GM18507 (cell line): Measurements from ENCODE around the gene CD4.

Source experiments
- DNase-seq: peaks from one replicate; pipeline ENCODE4 v3.0.0; 2011; ENCODE audit warnings: low read depth; ENCODE audit not compliant: insufficient read length; ENCODE audit errors: extremely low spot score
- FAIRE-seq: peaks from 2 replicates; lab custom pipeline; 2011; peaks lifted over from hg19 to GRCh38; lab: Jason Lieb, UNC

CD4 gene

DNA sequence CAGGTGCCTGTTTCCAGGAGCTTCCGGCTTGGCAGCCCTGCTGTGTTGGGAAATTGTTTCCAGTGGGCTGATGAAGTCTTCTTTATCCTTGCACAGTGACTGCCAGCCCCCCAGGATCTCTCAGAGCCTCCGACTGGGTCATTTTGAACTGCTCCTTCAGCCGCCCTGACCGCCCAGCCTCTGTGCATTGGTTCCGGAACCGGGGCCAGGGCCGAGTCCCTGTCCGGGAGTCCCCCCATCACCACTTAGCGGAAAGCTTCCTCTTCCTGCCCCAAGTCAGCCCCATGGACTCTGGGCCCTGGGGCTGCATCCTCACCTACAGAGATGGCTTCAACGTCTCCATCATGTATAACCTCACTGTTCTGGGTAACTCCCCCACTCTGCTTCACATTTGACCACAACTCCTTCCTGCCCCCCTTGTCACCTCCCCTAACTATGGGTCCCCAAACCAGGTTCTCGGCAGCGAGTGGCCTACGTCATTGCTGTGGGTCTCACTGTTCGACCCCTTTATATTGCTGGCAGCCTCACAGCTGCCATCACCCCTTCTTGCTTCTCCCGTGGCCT is 14.7 kb upstream of the CD4 start:
- DNase-seq (no peak), FAIRE-seq (peak; percentile 21)

DNA sequence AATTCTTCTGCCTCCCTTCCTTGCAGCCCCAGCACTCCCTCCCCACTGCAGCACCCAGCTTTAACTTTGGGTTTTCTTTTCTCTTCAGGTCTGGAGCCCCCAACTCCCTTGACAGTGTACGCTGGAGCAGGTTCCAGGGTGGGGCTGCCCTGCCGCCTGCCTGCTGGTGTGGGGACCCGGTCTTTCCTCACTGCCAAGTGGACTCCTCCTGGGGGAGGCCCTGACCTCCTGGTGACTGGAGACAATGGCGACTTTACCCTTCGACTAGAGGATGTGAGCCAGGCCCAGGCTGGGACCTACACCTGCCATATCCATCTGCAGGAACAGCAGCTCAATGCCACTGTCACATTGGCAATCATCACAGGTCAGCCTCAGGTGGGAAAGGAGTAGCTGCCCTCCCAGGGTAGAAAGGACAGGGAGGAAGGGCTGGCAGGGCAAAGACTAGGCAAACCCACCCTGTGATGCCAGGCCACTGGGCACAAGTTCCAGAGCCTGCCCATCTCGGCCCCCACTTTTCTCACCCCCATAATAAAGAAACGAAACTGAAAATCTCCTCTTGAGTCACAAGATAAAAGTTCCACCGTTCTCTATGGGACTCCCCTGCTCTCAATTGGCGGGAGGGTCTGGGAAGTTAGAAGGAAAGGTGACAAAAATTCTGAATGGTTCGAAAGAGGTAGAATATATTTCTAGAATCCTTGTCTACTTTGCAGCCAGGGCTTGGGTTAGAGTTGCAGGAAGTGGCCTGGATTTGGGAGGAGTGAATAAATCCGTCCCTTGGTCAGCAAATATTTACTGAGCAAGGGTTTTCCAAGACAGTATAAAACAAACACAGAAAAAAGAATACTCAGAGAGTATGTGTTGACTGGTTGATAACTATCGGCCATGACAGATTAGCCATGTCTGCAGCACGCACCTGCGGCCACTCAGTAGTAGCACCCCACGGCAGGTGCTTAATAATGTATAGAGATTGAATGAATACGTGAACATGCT is 13.8 kb upstream of the CD4 start:
- DNase-seq (no peak), FAIRE-seq (peak; percentile 63)

DNA sequence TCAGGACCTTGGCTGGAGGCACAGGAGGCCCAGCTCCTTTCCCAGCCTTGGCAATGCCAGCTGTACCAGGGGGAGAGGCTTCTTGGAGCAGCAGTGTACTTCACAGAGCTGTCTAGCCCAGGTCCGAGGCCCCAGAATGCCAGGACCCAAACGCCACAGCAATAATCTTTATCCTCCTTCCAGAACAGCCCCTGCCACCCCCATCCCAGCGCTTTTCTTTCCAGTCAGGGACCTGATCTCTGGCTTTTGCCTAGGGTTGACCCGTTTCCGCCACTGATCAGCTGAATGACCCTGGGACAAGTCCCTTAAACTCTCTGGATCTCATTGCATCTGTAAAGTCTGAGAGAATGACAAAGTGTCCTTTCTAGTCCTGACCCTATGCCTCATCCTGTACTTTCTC is 11.9 kb upstream of the CD4 start:
- no peak for FAIRE-seq
- DNase-seq, result no peak

DNA sequence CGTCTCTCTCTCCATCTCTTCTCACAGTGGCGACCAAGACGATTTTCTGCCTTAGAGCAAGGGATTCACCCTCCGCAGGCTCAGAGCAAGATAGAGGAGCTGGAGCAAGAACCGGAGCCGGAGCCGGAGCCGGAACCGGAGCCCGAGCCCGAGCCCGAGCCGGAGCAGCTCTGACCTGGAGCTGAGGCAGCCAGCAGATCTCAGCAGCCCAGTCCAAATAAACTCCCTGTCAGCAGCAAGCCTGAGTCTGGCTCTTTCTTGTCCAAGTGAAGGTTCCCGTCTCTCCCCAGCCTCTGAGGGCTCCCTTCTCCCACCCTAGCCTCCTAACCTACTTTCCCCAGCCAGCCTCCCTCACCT is 11.1 kb upstream of the CD4 start:
- DNase-seq (no peak), FAIRE-seq (peak; percentile 5)

DNA sequence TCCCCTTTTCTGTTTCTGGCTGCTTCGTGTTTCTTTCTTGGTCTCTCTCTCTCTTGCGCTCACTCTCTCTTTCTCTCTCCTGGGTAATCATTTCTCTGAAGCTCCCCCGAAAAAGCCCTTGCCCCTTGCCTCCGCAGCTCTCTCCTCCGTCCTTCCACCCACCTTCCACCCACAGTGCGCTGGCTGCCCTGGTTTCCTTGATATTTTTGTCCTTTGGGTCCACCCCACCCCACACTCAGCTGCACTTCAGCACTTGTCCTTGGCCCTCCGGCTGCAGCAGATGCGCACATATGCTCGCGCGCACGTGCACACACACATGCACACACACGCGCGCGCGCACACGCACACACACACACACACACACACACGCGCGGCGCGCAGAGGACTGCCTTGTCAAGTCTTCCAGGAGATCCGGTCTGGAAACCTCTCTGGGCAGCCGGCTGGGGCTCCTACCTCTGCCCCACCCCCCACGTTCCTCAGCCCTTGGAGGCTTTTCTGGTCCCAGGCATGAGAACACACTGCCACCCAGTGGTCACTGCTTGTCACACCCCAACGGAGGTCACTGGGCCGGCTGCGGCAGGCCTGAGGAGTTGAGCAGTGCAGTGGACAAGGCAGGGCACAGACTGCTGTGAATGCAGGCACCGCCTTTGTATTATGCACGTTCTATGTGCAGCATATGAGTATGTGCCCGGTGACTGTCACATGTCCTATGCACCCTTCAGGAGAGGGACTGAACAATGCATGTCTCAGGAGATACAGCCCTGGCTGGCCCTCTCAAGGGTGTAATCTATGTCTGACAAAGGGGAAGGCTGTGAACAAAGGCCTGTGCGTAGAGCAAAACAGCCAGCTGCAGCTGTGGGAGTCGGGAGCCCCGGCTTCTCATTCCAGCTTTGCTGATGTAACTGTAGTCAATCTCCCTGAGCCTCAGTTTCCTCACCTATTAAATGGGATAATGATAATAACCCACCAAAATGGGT is 10.5 kb upstream of the CD4 start:
- FAIRE-seq (peak; percentile 95), DNase-seq (no peak)

DNA sequence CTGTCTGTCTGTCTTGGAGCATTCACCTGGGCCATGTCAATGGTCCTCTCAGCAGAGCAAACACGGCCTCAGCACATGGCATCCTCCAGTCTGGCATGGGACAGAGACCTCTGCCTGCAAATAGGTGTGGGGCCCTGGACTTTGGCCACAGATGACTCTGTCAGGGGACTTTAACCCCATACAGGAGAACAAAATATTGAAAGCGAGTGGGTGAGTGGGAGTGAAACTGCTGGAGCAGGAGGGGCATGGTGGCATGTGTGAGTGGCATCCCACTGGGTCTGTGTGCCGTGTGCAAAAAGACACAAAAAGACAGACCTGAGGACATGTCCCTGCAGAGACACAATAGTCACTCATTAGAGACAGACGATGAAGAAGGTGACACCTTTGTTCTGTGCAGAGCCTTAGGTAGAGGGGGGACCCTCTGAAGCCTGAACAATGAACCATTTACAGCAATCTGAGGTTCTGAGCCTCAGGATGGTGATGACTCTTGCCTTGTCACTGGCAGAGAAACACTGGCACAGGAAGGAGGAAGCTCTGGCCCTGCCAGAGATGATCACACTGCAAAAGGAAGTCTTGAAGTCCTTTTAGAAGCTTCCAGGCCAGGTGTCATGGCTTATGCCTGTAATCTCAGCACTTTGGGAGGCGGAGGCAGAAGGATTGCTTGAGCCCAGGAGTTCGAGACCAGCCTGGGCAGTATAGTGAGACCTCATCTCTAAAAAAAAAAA is 9.5 kb upstream of the CD4 start:
- no peak for FAIRE-seq
- no peak for DNase-seq

DNA sequence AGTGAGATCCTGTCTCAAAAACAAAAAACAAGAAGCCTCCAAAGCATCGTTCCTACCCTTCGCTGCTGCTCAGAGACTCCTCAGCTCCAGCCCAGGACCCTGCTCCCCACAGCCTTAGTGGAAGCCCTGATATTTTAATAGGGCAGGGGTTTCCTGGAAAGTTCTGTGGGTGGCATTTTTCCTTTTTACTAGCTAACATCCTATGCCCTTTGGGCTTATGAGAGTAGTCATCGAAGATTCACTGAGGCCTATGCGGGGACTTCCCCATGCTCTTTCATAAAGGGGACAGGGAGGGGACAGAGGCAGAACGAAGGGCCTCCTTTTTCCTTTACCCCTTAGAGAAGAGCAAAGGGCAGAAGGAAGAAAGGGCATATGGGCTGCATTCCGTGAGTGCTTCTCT is 8.8 kb upstream of the CD4 start:
- DNase-seq (no peak), FAIRE-seq (no peak)

DNA sequence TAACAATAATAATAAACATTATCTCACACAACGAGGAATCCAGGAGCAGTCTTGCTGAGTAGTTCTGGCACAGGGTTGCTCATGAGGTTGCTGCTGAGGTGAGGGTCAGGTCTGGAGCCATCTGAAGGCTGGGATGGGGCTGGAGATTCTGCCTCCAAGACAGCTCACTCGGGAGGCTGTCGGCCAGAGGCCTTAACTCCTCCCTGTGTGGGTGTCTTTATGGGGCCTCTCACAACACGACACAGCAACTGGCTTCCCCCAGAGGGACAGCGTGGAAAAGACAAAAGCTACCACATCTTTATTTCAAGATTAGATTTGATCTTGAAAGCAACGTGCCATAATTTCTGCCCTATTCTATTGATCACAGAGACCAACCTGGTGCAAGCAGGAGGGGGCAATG is 7.2 kb upstream of the CD4 start:
- FAIRE-seq (no peak), DNase-seq (no peak)

DNA sequence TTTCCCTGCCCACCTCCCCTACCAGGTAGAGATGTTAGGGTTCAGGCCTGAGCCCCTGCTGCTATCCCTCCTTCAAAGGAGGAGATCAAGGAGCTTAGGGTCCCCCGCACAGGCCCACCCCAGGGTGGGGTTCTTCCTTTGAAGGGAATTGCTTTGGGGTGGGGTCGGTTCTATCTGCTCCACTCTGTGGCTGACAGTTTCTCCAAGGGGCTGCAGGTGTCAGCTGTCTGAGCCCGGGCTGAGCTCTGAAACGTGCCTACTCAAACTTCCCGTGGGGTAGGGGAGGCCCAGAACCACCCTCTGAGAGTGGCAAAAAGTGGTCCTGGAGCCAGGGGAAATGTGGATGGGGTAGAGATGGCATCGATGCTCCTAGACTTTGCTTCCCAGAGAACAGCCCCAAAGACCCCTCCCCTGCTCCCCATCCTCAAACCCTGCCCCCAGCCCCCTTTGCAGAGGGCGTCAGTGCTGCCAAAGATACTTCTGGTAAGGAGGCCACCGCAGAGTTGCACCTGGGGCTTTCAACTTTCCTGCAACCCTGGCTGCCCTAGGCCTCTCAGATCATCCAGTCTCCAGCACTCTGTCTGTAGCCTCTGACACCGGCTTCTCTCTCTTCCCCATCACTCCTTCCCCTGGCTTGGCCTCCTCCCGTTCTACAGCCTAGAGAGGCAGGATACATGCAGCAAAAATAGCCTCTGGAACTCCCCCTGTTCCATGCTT is 6.3 kb upstream of the CD4 start:
- DNase-seq (no peak), FAIRE-seq (no peak)

DNA sequence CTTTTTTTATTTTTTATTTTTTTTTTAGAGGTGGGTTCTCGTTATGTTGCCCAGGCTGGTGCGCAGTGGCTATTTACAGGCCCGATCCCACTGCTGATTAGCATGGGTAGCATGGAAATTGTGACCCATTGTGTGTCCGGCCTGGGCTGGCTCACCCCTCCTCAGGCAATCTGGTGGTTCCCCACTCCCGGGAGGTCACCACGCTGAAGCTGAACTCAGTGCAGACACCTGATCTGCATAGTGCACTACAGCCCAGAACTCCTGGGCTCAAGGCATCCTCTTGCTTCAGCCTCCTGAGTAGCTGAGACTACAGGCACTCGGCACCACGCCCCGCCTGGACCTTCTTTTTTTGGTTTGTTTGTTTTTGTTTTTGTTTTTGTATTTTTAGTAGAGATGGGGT is 5.5 kb upstream of the CD4 start:
- FAIRE-seq, result no peak

DNA sequence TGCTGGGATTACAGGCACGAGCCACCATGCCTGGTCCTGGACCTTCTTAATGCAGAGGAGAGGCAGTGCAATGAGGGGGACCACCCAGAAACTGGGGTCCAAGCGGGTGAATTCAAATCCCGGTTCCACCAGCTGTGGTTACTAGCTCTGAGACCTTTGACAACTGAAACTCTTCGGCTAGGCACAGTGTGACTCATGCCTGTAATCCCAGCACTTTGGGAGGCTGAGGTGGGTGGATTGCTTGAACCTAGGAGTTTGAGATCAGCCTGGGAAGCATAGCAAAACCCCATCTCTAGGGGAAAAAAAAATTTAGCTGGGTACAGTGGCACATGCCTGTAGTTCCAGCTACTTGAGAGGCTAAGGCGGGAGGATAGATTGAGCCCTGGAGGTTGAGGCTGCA is 5.0 kb upstream of the CD4 start:
- FAIRE-seq (no peak), DNase-seq (no peak)

More for the DNA sequence above, 5.5 kb upstream of the CD4 start:
- no peak for DNase-seq

DNA sequence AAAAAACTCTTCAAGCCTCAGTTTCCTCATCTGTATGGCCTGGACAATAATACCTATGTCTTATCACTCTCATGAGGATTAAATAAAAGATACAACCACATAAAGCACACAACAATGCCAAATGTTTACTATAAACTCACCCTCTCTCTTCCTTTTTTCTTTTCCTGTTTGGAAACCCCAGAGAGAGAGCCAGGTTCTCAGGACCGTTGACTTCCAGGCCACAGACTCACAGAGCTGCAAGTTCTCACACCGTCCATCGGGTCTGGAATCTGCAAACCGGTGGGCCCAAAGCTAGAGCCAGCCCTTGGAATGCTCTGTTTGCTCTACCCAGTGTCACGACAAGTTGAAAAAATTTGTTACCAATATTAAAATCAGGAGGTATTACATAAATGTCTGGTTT is 4.6 kb upstream of the CD4 start:
- DNase-seq (no peak), FAIRE-seq (no peak)

DNA sequence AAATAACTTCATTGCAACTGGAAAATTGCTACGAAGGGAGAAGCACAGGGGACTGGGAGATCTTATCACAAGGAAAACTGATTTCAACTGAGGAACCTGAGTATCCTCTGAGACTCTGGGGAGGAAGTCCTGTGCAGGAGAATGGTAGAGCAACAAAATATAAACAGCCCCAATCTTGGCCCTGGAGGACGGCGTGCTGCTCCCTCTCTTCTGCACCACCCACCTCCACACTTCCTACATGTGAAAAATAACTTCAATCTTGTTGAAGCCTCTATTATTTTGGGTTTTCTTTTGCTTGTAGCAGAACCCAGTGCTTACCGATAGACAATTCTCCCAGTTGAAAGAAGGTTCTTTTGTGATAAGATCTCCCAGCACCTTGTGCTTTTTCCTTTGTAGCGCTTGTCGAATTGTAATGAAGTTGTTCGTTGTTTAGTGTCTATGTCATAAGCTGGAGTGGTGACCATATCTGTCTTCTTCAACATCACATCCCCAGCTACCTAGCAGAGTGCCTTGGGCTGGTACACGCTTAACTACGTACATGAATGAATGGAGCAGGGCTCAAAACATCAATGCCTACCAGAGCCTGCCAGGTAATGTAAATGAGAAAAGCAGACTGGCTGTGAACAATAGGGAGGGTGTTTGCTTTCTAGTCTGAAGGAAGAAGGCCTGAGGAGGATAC is 2.8 kb upstream of the CD4 start:
- FAIRE-seq, result no peak
- no peak for DNase-seq

DNA sequence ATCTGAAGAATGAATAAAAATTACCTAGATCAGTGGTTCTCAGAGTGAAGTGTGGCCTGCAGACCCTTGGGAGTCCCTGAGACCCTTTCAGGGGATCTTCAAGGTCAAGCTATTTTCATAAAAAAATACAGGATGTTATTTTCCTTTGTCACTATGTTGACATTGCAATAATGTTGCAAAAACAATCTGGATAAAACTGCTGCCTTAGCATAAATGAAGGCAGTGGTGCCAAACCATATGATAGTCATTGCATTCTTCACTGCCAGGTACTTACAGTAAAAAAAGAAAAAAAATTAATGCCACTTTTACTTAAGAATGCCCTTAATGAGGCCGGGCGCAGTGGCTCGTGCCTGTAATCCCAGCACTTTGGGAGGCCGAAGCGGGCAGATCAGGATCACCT is 2.0 kb upstream of the CD4 start:
- FAIRE-seq, result no peak
- no peak for DNase-seq

DNA sequence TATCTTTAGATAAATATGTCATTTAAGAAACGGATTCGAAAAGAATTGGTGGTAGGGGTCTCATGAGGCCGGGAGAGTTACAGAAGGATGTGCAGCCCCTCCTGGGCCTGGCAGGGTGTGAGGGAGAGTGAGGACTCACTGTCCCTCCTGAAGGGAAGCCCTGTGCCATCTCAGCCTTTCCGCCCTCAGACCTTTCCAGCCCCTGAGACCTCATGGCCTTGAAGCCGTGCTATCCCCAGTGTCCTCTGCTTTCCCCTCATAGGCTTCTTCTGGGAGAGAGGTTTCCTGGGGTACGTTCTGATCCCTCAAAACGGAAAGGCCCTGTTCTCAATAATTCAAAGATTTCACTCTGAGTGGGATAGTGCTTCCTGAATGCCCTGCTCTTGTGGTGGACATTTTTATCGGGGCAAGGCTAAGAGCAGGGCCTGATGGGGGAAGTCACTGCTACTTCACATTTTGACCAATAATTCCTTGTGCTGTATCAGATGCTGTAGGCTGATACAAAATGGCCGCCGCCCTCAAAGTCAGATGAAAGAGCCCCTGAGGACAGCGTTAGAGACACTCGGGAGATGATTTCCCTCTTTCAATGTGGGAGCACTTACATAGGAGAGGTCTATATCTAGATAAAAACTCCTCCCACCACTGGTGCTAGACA is 1.3 kb downstream of the CD4 start:
- FAIRE-seq (no peak), DNase-seq (no peak)

DNA sequence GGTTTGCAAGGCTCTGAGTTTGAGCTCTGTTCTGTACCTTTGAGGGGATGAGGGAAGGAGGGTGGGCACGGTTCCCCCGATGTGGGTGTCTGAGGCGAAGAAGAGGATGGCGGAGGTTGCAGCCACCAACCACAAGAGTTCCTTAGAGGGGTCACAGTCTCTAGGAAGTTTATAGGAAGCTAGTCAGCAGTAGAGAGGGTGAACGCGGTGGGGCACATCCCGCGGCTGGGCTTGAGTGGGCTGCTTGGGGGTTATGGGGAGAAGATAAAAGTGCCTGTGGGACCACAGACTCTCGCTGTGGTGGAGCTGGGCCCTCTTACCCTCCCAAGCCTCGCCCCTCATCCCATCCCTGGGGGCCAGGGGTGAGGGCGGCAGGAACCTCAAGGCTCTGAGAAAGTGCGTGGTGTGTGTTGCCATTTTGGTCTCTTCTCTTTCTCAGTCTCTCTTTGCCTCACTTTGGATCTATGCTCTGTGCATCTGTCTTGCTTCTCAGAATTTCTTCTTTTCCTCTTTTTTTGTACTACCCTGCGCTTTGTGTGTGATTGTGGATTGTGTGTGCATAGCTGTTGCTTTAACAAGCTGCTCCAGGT is 2.7 kb downstream of the CD4 start:
- FAIRE-seq (no peak), DNase-seq (no peak)

DNA sequence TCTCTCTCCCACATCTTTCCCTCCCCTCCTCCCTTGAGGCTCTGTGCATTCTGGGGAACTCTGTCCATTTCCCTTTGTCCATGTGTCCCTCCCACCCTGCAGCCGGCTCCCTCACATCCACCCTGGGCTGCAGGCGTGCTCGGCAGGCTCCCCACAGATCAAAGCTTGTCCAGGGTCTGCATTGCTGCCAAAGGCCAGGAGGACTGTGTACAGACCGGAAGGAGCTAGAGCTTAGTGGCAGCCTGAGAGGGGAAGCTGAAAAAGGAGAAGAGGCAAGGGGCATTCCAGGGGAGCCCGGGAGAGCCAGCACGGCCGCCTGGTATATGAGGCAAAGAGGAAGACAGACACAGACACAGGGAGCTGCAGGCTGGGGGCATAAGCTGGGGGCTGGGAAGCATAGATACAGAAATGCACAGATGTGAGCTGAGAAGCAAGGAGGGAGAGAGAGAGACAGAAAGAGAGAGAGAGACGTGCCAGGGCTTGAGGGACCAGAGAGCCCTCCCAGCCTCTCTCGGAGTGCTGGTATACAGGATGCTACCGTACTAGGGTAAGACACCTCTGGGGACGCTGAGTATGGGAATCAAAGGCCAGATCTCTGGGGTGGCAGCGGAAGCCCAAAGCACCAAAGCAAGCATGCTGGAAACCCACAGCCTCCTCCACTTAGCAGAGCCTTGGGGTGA is 3.3 kb downstream of the CD4 start:
- DNase-seq, result no peak
- FAIRE-seq, result peak; percentile 59
